Tibial nerve (tissue), 4 donors: ENCODE measurements around the gene EIF3F. TPM values are rescaled to one million over a fixed set of nuclear protein-coding genes. Genes with fewer than 3 reads are reported as not detected.

Experiments used
- DNase-seq, 2 donors: peaks; one replicate each; pipeline ENCODE4 v3.0.0-alpha.2; 2019; ENCODE audit warnings: low spot score in 2 of 2
- H3K27ac ChIP-seq, 4 donors: fragments of 200-600 bp; sonication (generic) in 3 of 4; one replicate each; pipeline ENCODE4 v1.5.1; 2017 to 2019; ENCODE audit warnings: mild to moderate bottlenecking in 1 of 4
- H3K27me3 ChIP-seq, 2 donors: fragments of 200-600 bp; sonication (generic) in 1 of 2; one replicate each; pipeline versions ENCODE4 v1.5.1 to v1.6.0; 2017 to 2019
- H3K36me3 ChIP-seq, 3 donors: fragments of 200-600 bp; sonication (generic); one replicate each; pipeline ENCODE4 v1.5.1; 2018 to 2019
- H3K4me1 ChIP-seq, 4 donors: fragments of 200-600 bp; sonication (generic) in 3 of 4; one replicate each; pipeline ENCODE4 v1.5.1; 2017 to 2019
- H3K4me3 ChIP-seq, 4 donors: fragments of 200-600 bp; sonication (generic) in 3 of 4; one replicate each; pipeline ENCODE4 v1.5.1; 2017 to 2019; ENCODE audit warnings: mild to moderate bottlenecking in 1 of 4, moderate library complexity in 1 of 4
- H3K9me3 ChIP-seq, 4 donors: fragments of 200-600 bp; sonication (generic) in 3 of 4; one replicate each; pipeline ENCODE4 v1.5.1; 2017 to 2019
- EP300 ChIP-seq, 2 donors: sonication (generic); formaldehyde crosslinking; IDR thresholded peaks; one replicate each; pipeline ENCODE4 v1.6.1; 2017; ENCODE audit warnings: antibody characterized with exemption in 2 of 2, mild to moderate bottlenecking in 1 of 2
- POLR2A ChIP-seq, 2 donors: fragments of 450-650 bp; IDR thresholded peaks; one replicate each; pipeline ENCODE4 v1.6.1; 2017; ENCODE audit warnings: antibody characterized with exemption in 2 of 2, mild to moderate bottlenecking in 2 of 2, moderate library complexity in 2 of 2
- WGBS, 2 donors: methylation state at CpG; one replicate each; pipeline ENCODE4 v1.1.5; 2018; 5-methylcytosine and 5-hydroxymethylcytosine counted together
- total RNA-seq, 4 donors: library from RNA; depleted of rRNA; stranded (reverse); fragments of >200 nt; gene quantifications; one replicate each; pipeline ENCODE4 v1.1.0, GENCODE V29; 2016
- TF ChIP-seq, protein P1 (sequence below), 5 experiments: fragments of 200-600 bp in 3 of 5; fragments of 450-650 bp in 2 of 5; sonication (generic) in 3 of 5; IDR thresholded peaks; one replicate each; pipeline ENCODE4 v1.5.1; 2016 to 2019; ENCODE audit warnings: antibody characterized with exemption in 5 of 5, mild to moderate bottlenecking in 3 of 5, moderate library complexity in 2 of 5

EIF3F gene
- total RNA-seq, 4 donors from 2014 or later = 144 to 195 (median 162) TPM

DNA sequence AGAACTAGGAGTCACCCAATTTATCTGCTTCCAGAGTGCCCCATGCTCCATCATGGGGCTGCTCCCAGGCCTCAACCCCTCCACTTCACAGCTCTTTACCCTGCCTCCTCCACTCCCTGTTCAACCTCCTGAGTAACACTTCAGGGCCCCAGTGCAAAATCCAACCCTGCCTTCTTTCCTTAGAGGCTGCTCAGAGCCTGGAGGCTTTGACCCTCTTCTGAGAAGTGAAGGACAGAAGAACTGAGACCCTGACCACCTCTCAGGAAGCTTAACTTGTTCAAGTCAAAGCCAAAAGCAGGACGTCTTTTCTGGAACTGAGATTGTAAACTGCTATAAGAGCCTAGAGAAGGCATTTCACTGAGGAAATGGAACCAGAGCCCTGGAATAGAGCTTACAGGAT, 15.5 kb downstream of the EIF3F start:
- Histone ChIP-seq H3K27me3 (no peaks in the 10 kb centered on the region), H3K27ac (no peak overlapping the region), H3K36me3 (peaks cover 0 to 25% (median 5%) of the 10 kb centered on the region in 3 donors), H3K4me3 (no peak overlapping the region), H3K4me1 (peaks cover 0 to 6% (median 0%) of the 10 kb centered on the region in 4 donors), H3K9me3 (no peaks in the 10 kb centered on the region)
- TF ChIP-seq EP300 (IDR thresholded peaks at IDR 0.05) (no peak), POLR2A (IDR thresholded peaks at IDR 0.05) (no peak)
- TF ChIP-seq, protein P1, sequence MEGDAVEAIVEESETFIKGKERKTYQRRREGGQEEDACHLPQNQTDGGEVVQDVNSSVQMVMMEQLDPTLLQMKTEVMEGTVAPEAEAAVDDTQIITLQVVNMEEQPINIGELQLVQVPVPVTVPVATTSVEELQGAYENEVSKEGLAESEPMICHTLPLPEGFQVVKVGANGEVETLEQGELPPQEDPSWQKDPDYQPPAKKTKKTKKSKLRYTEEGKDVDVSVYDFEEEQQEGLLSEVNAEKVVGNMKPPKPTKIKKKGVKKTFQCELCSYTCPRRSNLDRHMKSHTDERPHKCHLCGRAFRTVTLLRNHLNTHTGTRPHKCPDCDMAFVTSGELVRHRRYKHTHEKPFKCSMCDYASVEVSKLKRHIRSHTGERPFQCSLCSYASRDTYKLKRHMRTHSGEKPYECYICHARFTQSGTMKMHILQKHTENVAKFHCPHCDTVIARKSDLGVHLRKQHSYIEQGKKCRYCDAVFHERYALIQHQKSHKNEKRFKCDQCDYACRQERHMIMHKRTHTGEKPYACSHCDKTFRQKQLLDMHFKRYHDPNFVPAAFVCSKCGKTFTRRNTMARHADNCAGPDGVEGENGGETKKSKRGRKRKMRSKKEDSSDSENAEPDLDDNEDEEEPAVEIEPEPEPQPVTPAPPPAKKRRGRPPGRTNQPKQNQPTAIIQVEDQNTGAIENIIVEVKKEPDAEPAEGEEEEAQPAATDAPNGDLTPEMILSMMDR (IDR thresholded peaks at IDR 0.05) = no peak
- 58 to 74% methylated on average over 1 of the region's 1 CpG for WGBS, 2 donors
- DNase-seq = no peak

DNA sequence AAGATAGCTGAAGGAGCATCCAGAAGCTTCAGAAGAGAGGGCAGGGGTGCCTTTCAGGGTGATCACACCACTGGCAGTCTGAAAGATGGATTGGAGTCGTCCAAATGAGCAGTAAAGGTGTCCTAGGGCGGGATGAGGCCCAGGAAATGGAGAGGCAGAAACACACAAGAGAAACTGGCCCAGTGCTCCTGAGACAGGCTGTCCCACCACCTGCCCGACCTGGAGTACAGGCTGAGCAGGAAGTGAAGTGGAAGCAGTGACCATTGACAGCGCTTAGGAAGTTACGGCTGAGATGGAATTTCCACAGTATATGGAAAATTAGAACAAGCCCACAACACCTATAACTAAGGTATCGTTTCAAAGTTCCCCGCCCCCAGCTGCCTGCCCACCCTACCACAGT, 16.1 kb downstream of the EIF3F start:
- no peak overlapping the region for H3K27ac ChIP-seq
- H3K27me3 ChIP-seq = no peaks in the 10 kb centered on the region
- peaks cover 0 to under 1% (median 0%) of the 10 kb centered on the region in 4 donors for H3K4me1 ChIP-seq
- no peak for TF ChIP-seq EP300 (IDR thresholded peaks at IDR 0.05)
- TF ChIP-seq, protein P1 (IDR thresholded peaks at IDR 0.05) = no peak
- TF ChIP-seq POLR2A (IDR thresholded peaks at IDR 0.05) = no peak
- 79 to 83% methylated on average over 7 of the region's 7 CpGs for WGBS, 2 donors
- no peak for DNase-seq
- H3K36me3 ChIP-seq = peaks cover 0 to 20% (median 5%) of the 10 kb centered on the region in 3 donors
- no peaks in the 10 kb centered on the region for H3K9me3 ChIP-seq
- no peak overlapping the region for H3K4me3 ChIP-seq

DNA sequence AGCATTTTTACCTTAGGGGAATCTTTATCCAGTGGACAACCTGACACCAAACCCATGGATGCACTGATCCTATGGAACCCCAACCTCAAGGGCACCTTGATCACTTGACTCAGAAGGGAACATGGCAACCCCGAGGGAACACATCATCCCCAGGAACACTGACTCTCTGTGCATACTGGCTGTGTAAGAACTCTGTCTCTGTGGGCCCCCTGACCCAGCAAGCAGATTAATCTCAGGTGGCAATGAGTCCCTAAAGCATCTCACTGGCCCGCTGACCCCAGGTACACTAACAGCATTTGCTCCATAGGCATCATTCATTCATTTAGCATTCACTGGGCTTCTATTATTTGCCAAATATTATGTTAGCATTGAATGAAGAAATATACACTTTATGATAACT, 16.9 kb downstream of the EIF3F start:
- Histone ChIP-seq H3K27ac (no peak overlapping the region), H3K9me3 (no peaks in the 10 kb centered on the region), H3K27me3 (no peaks in the 10 kb centered on the region), H3K36me3 (peaks cover 0 to 14% (median 5%) of the 10 kb centered on the region in 3 donors), H3K4me1 (no peaks in the 10 kb centered on the region), H3K4me3 (no peak overlapping the region)
- 89 to 97% methylated on average over 2 of the region's 2 CpGs for WGBS, 2 donors
- TF ChIP-seq, protein P1 (IDR thresholded peaks at IDR 0.05) = no peak
- no peak for TF ChIP-seq POLR2A (IDR thresholded peaks at IDR 0.05)
- TF ChIP-seq EP300 (IDR thresholded peaks at IDR 0.05) = no peak
- no peak for DNase-seq

DNA sequence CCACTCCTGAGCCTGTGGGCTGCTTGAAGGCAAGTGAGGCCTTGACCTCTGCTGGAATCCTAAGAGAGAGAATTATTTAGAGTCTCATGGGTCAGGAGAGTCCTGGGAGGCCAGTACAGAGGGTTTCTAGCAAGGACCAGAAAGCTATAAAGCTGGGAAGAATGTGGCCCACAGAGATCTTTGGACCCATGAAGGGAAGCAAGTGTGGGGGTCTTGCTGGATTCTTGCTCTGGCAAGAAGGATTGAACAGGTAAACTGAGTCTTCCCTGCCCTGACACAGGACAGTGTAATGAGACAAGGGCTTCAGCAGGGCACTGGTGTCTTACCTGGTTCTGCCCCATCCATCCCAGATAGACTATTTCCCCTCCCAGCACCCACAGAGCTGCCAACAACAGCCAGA, 18.4 kb downstream of the EIF3F start:
- Histone ChIP-seq H3K36me3 (no peaks in the 10 kb centered on the region), H3K9me3 (no peaks in the 10 kb centered on the region), H3K4me3 (no peak overlapping the region), H3K27ac (no peak overlapping the region), H3K4me1 (no peaks in the 10 kb centered on the region), H3K27me3 (no peaks in the 10 kb centered on the region)
- DNase-seq = no peak
- no peak for TF ChIP-seq EP300 (IDR thresholded peaks at IDR 0.05)
- TF ChIP-seq, protein P1 (IDR thresholded peaks at IDR 0.05) = no peak
- no peak for TF ChIP-seq POLR2A (IDR thresholded peaks at IDR 0.05)

DNA sequence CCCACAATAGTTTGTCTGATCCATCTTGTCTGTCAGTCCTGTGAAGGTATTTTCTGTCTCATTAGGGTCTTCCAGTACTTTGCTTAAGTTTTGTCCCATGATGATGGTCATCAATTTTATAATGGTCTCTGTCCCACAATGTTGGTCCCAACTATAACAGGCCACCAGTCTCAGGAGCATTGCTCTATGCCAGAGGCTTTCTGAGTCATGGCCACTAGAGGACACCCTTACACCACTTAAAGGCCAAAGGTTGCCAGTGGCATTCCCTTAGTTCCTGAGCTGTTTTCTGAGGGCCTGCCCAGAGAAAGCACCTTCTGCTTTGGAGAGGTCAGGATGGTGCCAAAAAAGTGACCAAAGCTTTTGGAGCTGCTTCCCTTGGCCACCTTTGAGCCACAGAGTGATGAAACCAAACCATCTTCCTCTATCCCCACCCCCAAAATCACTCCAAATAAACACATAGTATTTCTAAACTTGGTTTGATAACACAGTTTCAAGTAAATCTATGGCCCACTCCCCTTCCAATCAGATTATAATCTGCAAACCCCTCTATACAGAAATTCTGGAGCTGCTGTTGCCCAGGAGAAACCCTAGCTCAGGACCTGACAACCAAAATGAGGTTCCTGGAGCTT, 19.3 kb downstream of the EIF3F start:
- TF ChIP-seq, protein P1 (IDR thresholded peaks at IDR 0.05) = peak; percentile 67 to 82 (median 70)
- no peak for TF ChIP-seq EP300 (IDR thresholded peaks at IDR 0.05)
- H3K36me3 ChIP-seq = no peaks in the 10 kb centered on the region
- no peaks in the 10 kb centered on the region for H3K4me1 ChIP-seq
- H3K4me3 ChIP-seq = no peak overlapping the region
- no peaks in the 10 kb centered on the region for H3K9me3 ChIP-seq
- no peaks in the 10 kb centered on the region for H3K27me3 ChIP-seq
- H3K27ac ChIP-seq = no peak overlapping the region
- DNase-seq = peak in 1 of 2 donors; percentile 73
